PC-9 (cell line): ENCODE measurements around the gene TUBGCP6. TPM values are rescaled to one million over a fixed set of nuclear protein-coding genes. Genes with fewer than 3 reads are reported as not detected.

Experiments used
- BruUV-seq: library from RNA; stranded (reverse); fragments of 400-500 nt; replicated peaks from 2 replicates; lab custom pipeline; 2021; lab: Mats Ljungman, UMichigan
- CTCF ChIA-PET: fragments of 300-600 bp; sonication (Branson Sonifier 250); formaldehyde crosslinking; loops from one replicate; lab custom pipeline; 2022; ENCODE audit warnings: antibody characterized with exemption; lab: Charles Lee
- POLR2A ChIA-PET: fragments of 300-600 bp; sonication (Branson Sonifier 250); formaldehyde crosslinking; loops from one replicate; lab custom pipeline; 2022; ENCODE audit warnings: antibody characterized with exemption; ENCODE audit not compliant: unreplicated experiment; lab: Charles Lee
- DNase-seq, 2 experiments: peaks; one replicate each; pipeline versions ENCODE4 v3.0.0 to v3.0.0-alpha.2; 2015 to 2022; ENCODE audit warnings: mixed read lengths in 1 of 2
- H2AFZ ChIP-seq: fragments of 200-600 bp; sonication (generic); 2 replicates; pipeline ENCODE4 v1.8.1; 2017; ENCODE audit warnings: antibody characterized with exemption
- H3F3A ChIP-seq: fragments of 200-600 bp; sonication (generic); 2 replicates; pipeline ENCODE4 v1.8.1; 2017; ENCODE audit warnings: antibody characterized with exemption, mild to moderate bottlenecking, low read depth; ENCODE audit not compliant: insufficient read depth
- H3K27ac ChIP-seq: fragments of 200-600 bp; sonication (generic); 2 replicates; pipeline ENCODE4 v1.6.1; 2016; ENCODE audit warnings: mixed run types
- H3K27me3 ChIP-seq: fragments of 200-600 bp; sonication (generic); 2 replicates; pipeline ENCODE4 v1.6.1; 2016; ENCODE audit warnings: low read depth, mixed run types; ENCODE audit not compliant: insufficient read depth
- H3K36me3 ChIP-seq: fragments of 200-600 bp; sonication (generic); 2 replicates; pipeline ENCODE4 v1.6.1; 2016; ENCODE audit warnings: low read depth, mixed run types
- H3K4me1 ChIP-seq: fragments of 200-600 bp; sonication (generic); replicated peaks from 2 replicates; pipeline ENCODE4 v1.6.1; 2016; ENCODE audit warnings: mixed run types; ENCODE audit not compliant: insufficient read depth
- H3K4me2 ChIP-seq: fragments of 200-600 bp; sonication (generic); 2 replicates; pipeline ENCODE4 v1.6.1; 2017; ENCODE audit warnings: mixed run types
- H3K4me3 ChIP-seq: fragments of 200-600 bp; sonication (generic); 2 replicates; pipeline ENCODE4 v1.6.1; 2016; ENCODE audit warnings: mixed run types
- H3K79me2 ChIP-seq: fragments of 200-600 bp; sonication (generic); 2 replicates; pipeline ENCODE4 v1.6.1; 2017; ENCODE audit warnings: low read depth, mixed run types
- H3K9me2 ChIP-seq: fragments of 200-600 bp; sonication (generic); 2 replicates; pipeline ENCODE4 v1.8.1; 2017; ENCODE audit warnings: mild to moderate bottlenecking; ENCODE audit not compliant: insufficient read depth
- H3K9me3 ChIP-seq: fragments of 200-600 bp; sonication (generic); 2 replicates; pipeline ENCODE4 v1.8.1; 2016; ENCODE audit warnings: low read depth; ENCODE audit not compliant: insufficient read depth
- H4K20me1 ChIP-seq: fragments of 200-600 bp; sonication (generic); 2 replicates; pipeline ENCODE4 v1.8.1; 2017; ENCODE audit not compliant: insufficient read depth
- EZH2 ChIP-seq: fragments of 200-600 bp; sonication (generic); IDR thresholded peaks from 2 replicates; pipeline ENCODE4 v1.8.0; 2017; ENCODE audit warnings: antibody characterized with exemption, low read depth
- intact Hi-C: fragments of 100-400 bp; cut with micrococcal nuclease; formaldehyde crosslinking; loops from one replicate; pipeline ENCODE4 v1.10.0; 2022; ENCODE audit not compliant: unreplicated experiment
- total RNA-seq: library from RNA; stranded (reverse); gene quantifications from 2 replicates; pipeline ENCODE4 v1.2.3, GENCODE V29; 2021
- TF ChIP-seq, protein P1 (sequence below): fragments of 200-600 bp; sonication (generic); conservative IDR thresholded peaks from 2 replicates; pipeline ENCODE4 v1.6.1; 2017; ENCODE audit warnings: mixed run types, antibody characterized with exemption, mild to moderate bottlenecking, moderate library complexity

Gene TUBGCP6
- total RNA-seq, 1 experiment from 2014 or later: 31.3 TPM

DNA sequence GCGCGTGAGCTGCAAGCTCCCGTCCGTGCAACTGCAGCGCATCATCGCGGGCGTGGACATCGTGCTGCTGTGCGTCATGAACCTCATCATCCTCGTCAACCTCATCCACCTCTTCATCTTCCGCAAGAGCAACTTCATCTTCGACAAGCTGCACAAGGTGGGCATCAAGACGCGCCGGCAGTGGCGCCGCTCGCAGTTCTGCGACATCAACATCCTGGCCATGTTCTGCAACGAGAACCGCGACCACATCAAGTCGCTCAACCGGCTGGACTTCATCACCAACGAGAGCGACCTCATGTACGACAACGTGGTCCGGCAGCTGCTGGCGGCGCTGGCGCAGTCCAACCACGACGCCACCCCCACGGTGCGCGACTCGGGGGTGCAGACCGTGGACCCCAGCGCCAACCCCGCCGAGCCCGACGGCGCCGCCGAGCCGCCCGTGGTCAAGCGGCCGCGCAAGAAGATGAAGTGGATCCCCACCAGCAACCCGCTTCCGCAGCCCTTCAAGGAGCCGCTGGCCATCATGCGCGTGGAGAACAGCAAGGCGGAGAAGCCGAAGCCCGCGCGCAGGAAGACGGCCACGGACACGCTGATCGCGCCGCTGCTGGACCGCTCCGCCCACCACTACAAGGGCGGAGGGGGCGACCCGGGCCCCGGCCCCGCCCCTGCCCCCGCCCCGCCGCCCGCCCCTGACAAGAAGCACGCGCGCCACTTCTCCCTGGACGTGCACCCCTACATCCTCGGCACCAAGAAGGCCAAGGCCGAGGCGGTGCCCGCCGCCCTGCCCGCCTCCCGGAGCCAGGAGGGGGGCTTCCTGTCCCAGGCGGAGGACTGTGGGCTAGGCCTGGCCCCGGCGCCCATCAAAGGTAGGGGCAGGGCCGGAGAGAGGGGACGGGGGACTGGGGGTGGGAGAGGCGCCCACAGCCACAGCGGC, 67.0 kb downstream of the TUBGCP6 start:
- Histone ChIP-seq H3K9me3 (no peaks in the 10 kb centered on the region), H3K4me3 (no peak overlapping the region), H3K27ac (no peak overlapping the region), H3K9me2 (no peaks in the 10 kb centered on the region), H3K4me2 (no peak overlapping the region), H2AFZ (no peak overlapping the region), H3K36me3 (no peaks in the 10 kb centered on the region), H3K79me2 (no peaks in the 10 kb centered on the region), H4K20me1 (peaks cover 17% of the 10 kb centered on the region), H3F3A (peaks cover 9% of the 10 kb centered on the region; the same call in 1 of the 2 replicates), H3K27me3 (no peaks in the 10 kb centered on the region), H3K4me1 (no peaks in the 10 kb centered on the region)
- POLR2A ChIA-PET: no interaction called here
- no peak for TF ChIP-seq EZH2
- no TSS peak for BruUV-seq
- no peak for DNase-seq
- intact Hi-C loops: no loop called here
- CTCF ChIA-PET: no interaction called here

DNA sequence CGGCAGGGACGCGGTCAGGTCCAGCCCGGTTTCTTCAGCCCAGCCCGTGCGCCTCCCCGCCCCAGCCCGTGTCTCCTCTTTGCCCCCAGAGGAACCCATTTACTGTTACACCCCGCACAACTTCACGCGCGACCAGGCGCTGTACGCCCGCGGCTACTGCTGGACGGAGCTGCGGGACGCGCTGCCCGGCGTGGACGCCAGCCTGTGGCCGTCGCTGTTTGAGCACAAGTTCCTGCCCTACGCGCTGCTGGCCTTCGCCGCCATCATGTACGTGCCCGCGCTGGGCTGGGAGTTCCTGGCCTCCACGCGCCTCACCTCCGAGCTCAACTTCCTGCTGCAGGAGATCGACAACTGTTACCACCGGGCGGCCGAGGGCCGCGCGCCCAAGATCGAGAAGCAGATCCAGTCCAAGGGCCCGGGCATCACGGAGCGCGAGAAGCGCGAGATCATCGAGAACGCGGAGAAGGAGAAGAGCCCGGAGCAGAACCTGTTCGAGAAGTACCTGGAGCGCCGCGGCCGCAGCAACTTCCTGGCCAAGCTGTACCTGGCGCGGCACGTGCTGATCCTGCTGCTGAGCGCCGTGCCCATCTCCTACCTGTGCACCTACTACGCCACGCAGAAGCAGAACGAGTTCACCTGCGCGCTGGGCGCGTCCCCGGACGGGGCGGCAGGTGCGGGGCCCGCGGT, 67.8 kb downstream of the TUBGCP6 start:
- TF ChIP-seq, protein P1, sequence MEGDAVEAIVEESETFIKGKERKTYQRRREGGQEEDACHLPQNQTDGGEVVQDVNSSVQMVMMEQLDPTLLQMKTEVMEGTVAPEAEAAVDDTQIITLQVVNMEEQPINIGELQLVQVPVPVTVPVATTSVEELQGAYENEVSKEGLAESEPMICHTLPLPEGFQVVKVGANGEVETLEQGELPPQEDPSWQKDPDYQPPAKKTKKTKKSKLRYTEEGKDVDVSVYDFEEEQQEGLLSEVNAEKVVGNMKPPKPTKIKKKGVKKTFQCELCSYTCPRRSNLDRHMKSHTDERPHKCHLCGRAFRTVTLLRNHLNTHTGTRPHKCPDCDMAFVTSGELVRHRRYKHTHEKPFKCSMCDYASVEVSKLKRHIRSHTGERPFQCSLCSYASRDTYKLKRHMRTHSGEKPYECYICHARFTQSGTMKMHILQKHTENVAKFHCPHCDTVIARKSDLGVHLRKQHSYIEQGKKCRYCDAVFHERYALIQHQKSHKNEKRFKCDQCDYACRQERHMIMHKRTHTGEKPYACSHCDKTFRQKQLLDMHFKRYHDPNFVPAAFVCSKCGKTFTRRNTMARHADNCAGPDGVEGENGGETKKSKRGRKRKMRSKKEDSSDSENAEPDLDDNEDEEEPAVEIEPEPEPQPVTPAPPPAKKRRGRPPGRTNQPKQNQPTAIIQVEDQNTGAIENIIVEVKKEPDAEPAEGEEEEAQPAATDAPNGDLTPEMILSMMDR: no peak
- no peak for TF ChIP-seq EZH2
- no peak overlapping the region for H3K4me2 ChIP-seq
- peaks cover 13% of the 10 kb centered on the region; the same call in 1 of the 2 replicates for H3F3A ChIP-seq
- H3K9me3 ChIP-seq: no peaks in the 10 kb centered on the region
- no peaks in the 10 kb centered on the region for H3K4me1 ChIP-seq
- intact Hi-C loops: no loop called here
- no peaks in the 10 kb centered on the region for H3K27me3 ChIP-seq
- CTCF ChIA-PET: no interaction called here
- H3K27ac ChIP-seq: no peak overlapping the region
- no peaks in the 10 kb centered on the region for H3K79me2 ChIP-seq
- no peaks in the 10 kb centered on the region for H3K36me3 ChIP-seq
- H4K20me1 ChIP-seq: peaks cover 17% of the 10 kb centered on the region
- H2AFZ ChIP-seq: no peak overlapping the region
- BruUV-seq: no TSS peak
- no peak for DNase-seq
- no peaks in the 10 kb centered on the region for H3K9me2 ChIP-seq
- POLR2A ChIA-PET: no interaction called here
- no peak overlapping the region for H3K4me3 ChIP-seq

DNA sequence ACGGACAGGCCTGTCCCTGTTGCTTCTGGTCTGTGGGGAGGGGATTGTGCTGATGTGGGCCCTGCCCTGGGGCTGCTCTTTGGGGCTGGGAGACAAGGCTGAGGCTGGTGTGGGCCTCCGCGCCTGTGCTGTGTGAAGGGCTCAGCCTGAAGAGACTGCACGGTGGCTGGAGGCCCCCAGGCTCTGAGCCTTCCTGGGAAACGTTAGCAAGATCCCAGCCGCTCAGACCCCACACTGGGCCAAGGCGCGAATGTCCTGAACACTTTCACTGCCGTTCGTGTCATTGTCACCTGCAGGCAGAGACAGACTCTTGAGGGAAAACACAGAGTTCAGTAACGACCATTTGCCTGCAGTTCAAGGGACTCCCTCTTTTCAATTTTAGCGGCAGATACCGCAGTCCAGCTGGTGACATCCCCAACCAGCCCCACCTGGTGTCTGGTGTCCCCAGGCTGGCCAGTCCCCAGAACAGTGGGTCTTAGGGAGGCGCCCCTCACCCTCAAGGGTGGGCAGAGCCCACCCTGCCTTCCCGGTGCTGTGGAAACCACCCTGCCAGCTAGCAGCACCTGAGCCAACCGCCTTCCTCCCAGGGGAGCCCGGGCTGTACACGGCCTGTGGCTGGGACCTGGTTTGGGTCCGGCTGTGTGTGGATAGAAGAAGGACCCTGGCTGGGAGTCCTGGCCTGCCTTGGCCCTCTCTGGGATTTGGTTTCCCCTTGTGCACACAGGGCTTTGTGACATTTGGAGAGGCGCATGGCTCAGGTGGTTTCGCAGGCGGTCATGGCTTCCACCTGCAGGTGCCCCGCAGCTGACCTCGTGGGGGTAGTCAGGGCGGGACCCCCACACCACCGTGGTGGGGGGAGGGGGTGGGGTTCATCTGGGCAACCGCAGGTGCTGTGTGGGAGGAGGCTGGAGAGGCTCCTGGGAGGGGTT, 68.6 kb downstream of the TUBGCP6 start:
- Histone ChIP-seq H3K4me3 (no peak overlapping the region), H3K9me2 (no peaks in the 10 kb centered on the region), H3K27me3 (no peaks in the 10 kb centered on the region), H3F3A (peaks cover 10% of the 10 kb centered on the region; the same call in 1 of the 2 replicates), H3K9me3 (no peaks in the 10 kb centered on the region), H4K20me1 (peaks cover 17% of the 10 kb centered on the region), H3K4me1 (peaks cover 4% of the 10 kb centered on the region), H3K79me2 (no peaks in the 10 kb centered on the region), H3K27ac (no peak overlapping the region), H2AFZ (no peak overlapping the region), H3K4me2 (no peak overlapping the region), H3K36me3 (no peaks in the 10 kb centered on the region)
- no TSS peak for BruUV-seq
- intact Hi-C loops: no loop called here
- TF ChIP-seq, protein P1: no peak
- TF ChIP-seq EZH2: no peak
- ChIA-PET CTCF (no interaction called here), POLR2A (no interaction called here)
- DNase-seq: no peak
